ENCODE results near the gene DAB2IP.
"Not testable (repeated sequence)": the region's sequence is repeated elsewhere in the genome, so short reads cannot be mapped to it uniquely, and the experiment has no call there.

DNA sequence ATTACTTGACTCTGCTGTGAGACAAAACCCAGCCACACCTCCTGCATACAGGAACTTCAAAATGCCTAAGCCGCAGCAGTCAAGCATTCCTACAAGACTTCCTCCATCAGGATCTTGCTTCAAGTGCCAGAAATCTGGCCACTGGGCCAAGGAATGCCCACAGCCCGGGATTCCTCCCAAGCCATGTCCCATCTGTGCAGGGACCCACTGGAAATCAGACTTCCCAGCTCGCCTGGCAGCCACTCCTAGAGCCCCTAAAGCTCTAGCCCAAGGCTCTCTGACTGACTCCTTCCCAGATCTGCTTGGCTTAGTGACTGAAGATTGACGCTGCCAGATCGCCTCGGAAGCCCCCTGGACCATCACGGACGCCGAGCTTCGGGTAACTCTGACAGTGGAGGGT, 141.0 kb downstream of the DAB2IP start:
- TF ChIP-seq, protein P1, sequence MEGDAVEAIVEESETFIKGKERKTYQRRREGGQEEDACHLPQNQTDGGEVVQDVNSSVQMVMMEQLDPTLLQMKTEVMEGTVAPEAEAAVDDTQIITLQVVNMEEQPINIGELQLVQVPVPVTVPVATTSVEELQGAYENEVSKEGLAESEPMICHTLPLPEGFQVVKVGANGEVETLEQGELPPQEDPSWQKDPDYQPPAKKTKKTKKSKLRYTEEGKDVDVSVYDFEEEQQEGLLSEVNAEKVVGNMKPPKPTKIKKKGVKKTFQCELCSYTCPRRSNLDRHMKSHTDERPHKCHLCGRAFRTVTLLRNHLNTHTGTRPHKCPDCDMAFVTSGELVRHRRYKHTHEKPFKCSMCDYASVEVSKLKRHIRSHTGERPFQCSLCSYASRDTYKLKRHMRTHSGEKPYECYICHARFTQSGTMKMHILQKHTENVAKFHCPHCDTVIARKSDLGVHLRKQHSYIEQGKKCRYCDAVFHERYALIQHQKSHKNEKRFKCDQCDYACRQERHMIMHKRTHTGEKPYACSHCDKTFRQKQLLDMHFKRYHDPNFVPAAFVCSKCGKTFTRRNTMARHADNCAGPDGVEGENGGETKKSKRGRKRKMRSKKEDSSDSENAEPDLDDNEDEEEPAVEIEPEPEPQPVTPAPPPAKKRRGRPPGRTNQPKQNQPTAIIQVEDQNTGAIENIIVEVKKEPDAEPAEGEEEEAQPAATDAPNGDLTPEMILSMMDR (IDR thresholded peaks at IDR 0.05; ENCODE audit: low read depth, low read length), result not testable (repeated sequence)
- not testable (repeated sequence) for TF ChIP-seq EZH2phosphoT487 (IDR thresholded peaks at IDR 0.05; ENCODE audit: low read depth)

Measured in OCI-LY3 (cell line).